Activated T-helper 1 cell treated with anti-CD3 and anti-CD28 coated beads, Interleukin-2, amount 50 U/mL, for 16 hours (primary cell): ENCODE measurements around the gene RBPJ.

Source experiments
- DNase-seq, 2 donors: peaks; one replicate each; pipeline ENCODE4 v3.0.0-alpha.2; 2020; ENCODE audit warnings: low read depth in 1 of 2, low spot score in 1 of 2

RBPJ gene

DNA sequence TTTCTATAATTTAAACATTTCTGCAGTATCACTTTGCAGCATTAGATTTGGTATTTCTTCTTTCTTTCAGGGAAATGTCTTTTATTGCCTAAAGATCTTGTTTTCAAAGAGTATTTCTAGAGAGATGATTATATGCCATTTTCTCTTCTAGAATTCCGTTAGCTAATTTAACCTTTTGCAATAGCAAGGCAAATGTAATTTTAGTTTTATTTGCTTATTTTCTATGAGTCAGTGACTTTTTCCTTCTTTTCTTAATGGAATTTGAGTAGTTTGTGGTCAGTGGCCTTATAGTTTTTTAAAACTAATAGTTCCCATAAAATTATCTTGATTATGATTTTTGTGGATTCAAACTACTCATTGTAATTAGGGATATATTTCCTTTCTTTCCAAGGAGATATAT, 97.3 kb downstream of the RBPJ start:
- no peak for DNase-seq

DNA sequence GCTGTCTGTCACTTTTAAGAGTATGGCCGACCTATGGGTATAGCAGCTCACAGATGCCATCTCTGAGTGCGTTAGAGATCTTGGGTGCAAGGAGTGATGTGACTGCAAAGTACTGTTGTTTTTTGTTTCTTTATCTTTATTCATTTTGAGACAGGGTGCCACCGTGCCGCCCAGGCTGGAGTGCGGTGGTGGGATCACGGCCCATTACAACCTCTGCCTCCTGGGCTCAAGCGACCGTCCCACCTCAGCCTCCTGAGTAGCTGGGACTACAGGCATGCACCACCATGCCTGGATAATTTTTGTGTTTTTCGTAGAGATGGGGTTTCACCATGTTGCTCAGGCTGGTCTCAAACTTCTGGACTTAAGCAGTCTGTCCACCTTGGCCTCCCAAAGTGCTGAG, 98.0 kb downstream of the RBPJ start:
- DNase-seq, result no peak

DNA sequence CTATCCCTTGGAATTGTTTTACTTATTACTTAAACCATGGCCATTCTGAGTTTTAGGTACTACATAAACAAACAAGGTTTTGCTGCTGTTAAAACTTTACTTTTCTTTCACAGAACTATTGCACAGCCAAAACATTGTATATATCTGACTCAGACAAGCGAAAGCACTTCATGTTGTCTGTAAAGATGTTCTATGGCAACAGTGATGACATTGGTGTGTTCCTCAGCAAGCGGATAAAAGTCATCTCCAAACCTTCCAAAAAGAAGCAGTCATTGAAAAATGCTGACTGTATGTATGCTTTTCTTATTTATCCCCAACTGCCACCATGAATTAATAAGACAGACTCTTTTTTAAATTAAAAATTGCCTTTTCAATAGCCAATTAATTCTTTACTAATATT, 99.6 kb downstream of the RBPJ start:
- no peak for DNase-seq

DNA sequence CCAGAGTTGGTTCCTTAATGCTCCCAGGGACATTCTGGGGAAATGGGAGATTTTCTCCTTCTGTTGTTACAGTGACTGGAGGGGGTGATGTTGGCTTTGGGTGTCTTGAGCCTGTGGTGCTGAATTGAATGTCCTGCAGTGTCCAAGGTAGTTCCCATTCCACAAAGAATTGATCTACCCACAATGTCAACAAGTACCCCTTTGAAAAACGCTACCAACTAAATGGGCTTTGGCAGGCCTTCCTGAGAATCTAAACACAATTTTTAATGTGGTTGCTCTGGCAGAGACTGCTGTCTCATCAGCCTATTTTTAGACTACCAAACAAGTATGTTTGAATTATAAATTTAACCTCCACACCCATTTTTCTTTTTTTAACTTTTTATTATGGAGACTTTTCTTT, 100.1 kb downstream of the RBPJ start:
- DNase-seq, result no peak

DNA sequence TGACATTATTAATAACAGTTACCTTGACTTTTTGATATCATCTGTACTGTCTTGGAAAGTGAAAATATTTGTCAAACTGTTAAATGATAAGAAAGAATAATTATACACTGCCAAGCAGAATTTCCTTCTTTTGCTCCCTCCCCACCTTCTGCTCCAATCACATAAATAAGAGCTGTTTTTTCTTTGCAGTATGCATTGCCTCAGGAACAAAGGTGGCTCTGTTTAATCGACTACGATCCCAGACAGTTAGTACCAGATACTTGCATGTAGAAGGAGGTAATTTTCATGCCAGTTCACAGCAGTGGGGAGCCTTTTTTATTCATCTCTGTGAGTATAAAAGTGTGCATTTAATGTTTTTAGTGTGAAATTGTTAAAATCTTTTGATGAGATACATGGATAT, 103.3 kb downstream of the RBPJ start:
- no peak for DNase-seq

DNA sequence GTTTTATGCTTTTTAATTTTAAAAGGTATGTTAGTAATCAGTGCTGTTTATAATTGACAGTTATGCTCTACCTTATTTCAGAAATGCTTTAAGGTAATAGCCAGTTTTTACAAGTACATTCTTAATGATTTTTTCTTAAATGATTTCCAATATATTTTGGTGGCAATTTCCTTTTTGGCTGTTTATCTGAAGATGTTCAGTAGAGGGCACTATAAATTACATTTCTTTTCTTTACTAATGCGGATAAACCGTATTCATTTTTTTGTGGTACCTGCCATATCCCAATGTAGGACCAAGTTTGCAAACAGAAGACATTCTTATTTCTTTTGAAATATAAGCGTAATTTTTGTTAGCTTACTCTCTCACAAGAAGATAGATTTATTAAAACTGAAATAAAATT, 104.0 kb downstream of the RBPJ start:
- DNase-seq, result no peak

DNA sequence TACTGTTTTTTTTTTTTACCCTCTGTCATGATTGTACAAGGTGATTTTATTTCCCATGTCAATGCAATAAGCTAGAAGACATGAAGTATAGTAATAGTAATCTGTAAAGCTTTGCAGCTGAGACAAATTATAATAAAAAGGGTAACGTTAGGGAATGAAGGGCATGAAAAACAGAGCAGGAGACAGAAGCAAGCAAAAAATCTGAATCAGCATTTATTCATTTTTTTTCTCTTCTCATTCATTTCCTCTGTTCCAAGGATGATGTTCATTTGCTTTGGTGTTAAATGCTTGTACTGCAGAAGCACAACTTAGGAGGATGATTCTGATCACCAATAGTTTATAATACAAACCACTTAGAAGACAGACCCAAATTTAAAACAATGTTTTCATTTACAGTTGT, 105.1 kb downstream of the RBPJ start:
- no peak for DNase-seq

DNA sequence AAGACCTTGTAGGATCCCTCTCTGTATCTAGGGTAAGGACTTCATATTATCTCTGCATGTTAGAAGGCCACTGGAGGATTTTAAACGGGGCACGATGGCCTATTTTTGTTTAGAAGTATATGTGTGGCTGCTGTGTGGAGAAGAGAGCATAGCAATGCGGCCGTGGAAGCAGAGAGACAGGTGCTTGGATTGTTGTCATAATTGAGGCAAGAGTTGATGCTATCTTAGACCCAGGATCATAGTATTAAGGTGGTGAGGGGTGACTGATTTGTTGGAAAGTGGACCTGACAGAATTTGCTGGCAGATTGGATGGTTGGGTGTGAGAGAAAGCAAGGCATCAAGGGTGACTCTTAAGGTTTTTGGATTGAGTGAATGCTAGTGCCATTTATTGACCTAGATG, 106.1 kb downstream of the RBPJ start:
- no peak for DNase-seq

DNA sequence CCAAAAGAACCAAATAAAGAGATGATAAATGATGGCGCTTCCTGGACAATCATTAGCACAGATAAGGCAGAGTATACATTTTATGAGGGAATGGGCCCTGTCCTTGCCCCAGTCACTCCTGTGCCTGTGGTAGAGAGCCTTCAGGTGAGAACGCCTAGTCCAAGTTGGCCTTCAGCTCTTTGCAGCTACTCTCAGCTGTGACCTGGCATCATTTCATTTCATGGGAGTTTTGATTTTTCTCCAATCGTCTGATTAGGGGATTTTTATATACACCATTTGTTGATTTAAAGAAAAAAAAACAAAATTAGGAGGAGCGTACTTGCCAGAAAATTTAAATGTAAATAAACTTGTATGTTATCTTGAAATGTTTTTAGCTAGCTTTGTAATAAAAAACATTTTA, 109.1 kb downstream of the RBPJ start:
- DNase-seq, result no peak

DNA sequence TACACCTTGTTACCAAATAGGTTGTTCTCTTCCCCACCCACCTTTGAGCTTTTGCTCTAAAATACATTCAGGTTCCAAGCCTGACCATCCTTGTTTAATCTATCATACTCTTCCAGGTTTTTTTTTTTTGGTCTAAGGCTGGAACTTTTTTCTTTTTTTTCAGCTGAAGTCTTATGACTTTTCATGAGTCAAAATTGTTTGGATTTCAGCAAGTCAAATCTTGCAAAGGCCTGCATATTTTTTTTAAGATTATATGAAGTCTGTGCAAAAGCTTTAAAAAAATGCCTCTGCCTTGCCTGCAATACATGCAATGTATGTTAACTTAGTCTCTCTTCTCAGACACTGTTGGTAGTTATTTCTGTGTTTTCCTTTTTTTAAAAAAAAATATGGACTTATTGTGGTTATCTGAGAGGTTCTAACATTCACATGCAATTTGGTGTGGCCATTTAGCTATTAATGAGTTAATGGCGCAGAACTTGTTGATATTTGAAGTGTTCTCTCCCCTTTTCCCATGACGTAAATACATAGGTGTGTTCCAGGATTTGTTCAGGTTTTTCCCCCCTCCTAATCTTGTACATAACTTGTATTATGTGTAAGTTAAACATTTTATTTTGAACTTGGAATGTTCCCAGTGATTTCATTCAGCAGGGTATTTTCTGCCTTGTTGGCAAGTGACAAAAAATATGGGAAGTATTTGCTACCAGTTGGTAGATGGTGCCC, 110.8 kb downstream of the RBPJ start:
- DNase-seq, result no peak

DNA sequence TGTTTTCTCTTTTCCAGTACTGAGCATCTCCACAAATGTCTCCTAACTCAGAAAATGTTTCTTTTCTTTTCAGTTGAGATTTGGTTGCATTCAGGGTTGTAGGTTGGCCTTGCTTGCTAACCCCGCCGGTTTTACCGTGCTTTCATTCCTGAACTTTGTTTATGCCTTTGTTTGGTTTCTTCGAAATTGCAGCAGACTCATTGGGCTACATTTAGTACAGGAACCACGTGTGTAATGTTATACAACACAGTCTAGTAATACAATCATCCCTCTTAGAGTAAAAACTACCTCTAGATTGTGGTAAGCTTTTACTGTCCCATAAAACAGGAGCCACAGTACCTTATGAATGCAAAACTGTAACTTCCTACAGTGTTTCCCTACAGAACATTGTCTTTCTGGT, 111.6 kb downstream of the RBPJ start:
- DNase-seq, result no peak

DNA sequence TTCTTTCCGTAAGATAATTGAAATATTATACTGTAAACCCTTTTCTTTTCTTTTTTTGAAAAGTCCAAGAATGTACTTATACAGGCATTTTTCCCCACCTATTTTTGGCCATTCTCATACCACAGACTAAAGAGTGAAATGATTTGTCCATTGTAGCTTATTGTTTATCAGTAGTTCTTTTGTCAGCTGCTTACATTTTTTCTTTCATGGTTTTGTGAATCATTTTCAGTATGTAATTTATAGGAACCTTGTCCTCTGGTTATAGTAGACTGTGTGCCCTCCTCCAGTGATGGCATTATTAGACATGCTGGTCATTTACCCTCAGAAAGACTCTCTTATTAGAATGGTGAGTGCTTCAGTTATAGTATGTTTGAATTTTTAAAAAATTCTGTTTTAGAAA, 112.7 kb downstream of the RBPJ start:
- no peak for DNase-seq

DNA sequence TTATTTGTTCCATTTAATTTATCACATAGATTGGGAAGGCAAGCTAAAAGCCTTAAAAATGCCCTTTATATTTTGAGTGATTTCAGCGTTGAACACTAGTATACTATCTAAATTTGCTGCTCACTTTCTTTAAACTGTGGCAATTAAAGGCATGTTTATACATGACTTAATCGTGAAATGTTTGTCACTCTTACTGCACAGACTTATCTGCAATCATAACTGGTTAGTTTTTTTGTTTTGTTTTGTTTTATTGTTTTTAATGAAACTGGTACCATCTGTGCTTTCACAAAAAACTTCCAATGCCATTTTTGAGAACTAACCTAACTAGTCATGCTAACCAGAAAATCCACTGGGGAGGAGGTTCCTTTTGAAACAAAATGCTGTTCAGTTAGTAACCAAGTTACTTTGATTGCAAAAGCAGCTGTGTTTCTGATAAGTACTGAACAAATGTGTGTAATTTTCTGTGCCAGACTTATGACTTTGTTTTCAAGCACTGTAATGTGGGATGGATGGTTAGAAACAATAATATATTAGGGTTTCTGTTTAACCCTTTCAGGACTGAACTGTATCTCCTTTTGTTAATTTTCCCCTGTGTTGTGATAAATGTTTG, 113.3 kb downstream of the RBPJ start:
- DNase-seq, result no peak

DNA sequence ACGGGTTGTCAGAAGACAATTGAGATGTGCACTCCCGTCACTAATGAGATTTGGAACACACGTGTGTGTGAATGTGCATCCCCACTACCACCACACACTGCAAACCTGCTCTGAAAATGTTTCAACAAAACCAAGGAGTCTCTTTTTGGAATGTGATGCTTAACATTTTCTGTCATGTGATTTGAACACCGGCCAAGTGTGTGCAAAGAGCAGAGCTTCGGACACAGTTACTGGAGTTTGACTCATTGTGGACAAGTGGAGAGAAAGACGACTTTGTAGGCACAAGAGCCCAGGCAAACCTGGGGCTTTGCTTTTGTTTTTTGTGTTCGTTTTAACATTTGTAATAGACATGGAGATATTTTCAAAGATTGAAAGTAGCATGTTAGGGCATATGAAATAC, 120.3 kb downstream of the RBPJ start:
- no peak for DNase-seq

DNA sequence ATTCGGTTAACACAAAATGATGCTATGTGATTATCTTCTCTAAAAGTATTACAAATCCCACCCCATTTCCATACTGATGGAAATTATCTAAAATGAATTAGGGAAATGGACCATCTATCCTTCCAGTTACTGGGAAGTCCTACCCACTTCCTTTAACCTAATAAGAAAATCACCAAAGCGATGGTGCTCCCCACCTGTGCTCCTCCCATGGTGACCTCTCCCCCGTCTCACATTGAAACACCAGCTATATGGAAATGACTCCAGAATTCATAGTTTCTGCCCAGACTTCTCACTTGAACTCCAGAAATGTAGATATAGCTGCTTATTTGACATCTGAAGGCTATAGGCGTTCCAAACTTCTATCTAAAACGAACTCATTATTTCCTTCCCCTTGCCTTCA, 121.0 kb downstream of the RBPJ start:
- DNase-seq, result no peak

DNA sequence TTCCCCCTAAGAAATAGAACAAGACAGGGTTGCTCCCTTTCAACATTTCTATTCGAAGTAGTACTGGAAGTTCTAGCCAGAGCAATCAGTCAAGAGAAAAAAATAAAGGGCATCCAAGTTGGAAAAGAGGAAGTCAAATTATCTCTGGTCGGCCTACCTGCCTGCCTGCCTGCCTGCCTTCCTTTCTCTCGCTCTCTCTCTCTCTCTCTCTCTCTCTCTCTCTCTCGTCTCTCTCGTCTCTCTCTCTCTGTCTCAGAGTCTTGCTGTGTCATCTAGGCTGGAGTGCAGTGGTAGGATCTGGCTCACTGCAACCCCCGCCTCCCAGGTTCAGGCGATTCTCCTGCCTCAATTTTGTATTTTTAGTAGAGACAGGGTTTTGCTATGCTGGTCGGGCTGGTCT, 126.6 kb downstream of the RBPJ start:
- DNase-seq, result no peak

DNA sequence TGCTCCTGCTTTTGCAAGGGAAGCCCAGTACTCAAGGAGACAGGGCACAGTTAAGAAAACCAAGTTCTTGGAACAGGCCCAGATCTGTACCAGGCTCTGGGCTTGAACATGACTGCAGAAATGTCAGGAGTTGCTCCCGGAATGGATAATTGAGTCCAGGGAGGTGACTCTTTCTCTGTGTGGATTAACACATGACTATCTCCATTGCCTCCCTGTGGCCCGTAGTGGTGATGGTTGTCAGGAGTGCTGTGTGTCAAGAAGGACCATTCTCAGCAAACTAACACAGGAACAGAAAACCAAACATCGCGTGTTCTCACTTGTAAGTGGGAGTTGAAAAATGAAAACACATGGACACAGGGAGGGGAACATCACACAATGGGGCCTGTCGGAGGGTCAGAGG, 129.6 kb downstream of the RBPJ start:
- no peak for DNase-seq

DNA sequence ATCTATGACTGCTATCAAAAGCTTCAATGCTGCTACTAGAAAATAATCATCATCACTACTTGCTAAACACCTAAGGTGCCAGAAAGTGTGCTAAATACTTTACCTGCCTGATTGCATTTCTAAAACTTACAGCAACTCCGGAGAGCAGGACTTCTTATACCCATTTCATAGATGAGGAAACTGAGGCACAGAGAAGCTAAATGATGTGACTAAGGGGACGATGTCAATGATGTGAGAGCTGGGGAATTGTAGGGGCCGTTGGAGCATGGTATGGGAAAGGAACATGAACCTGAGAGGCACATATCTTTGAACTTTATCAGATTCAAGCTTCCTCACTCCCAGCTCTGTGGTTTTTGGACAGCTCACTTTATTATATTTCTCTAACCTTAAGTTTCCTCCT, 130.8 kb downstream of the RBPJ start:
- DNase-seq, result no peak

DNA sequence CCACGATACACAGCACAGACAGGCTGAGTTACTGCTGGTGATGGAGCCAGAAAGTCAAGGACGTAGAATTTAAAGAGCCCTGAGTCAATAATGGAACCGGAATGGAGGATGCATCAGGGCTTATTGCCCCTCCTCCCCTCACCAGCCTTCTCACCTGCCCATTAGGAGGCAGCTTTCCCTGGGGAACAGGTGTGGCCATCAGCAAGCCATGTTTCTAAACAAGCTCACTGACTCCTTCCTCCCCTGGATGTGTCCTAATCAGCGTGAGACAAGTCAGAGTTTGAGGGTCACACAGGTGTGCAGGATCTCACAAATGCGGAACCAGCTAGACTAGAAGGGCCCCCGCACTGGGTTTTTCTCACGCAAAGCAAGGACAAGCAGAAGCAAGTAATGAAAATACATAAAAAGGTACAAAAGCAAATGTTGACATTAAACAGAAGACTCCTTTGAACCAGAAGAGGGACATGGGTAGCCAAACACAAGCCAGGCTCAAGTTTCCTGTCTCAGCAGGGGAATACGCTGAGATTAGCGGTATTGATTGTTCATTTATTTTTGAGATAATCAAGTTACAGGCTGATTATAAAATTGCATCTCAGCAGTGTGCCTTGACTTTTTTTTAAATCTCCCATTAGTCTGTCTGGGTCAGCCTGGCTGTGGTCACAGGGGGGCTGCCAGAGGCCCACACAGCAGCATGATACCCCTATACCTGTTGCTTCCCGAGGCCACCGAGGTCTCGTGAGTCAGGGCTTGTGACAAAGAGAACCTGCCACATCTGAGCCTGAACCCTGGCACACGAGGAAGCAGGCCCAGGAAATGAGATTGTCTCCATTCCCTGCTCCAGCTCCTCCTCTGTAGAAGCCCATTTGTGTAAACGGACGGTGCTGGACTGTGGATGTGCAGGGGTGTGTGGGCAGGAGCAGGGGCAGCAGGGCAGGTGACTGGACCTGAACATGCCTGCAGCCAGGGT, 132.0 kb downstream of the RBPJ start:
- no peak for DNase-seq

DNA sequence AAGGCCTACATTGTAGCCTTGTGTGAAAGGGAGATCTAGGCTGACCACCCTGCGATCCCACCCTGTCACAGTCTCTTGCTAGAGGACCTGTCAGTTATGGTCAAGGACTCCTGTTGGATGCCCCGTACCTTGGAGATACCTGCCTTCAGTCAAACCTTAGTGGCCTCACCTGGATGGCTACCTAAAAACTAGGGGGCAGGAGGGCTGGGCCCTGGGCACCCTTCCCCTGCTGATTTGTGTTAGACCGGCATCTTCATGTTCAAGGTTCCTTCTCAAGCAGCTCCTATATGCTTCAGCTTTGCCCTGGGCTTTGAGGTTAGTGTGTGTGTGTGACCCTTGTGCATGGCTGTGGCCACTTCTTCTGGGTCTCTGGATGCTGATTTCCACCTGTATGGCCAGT, 134.1 kb downstream of the RBPJ start:
- DNase-seq, result no peak

DNA sequence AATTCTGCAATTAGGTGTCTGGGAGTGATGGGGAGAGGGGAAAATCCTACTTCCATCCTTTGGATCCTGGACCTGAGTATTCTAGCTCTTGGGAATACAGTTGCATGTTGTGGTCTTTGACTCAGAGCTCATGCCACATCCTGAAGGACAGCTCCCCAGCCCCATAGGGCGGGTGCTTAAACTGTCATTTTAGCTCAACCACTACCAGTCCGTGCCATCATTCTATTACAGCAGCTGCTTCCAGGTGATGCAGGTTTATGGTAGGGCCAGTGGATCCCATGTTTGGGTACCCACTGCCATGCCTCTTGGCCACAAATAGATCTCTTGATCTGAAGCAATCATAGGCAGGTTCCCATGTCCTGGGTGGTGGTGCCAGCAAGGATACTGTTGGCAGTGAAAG, 134.8 kb downstream of the RBPJ start:
- no peak for DNase-seq

DNA sequence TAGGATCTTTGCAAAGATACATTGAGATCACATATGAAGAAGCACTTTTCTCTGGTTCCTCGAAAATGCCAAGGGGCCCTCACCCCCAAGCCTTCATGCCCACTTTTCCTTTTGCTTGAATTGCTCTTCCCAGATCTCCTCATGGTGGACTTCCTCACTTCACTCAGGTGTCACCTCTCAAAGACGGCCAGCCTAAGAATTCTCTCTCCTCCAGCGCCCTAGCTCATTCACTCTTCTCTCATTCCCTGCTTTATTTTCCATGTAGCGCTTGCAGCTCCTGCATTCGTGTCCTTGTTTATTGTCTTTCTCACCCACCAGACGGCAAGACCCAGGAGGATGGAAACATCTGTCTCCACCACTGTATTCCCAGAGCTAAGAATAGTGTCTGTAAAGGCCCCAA, 136.6 kb downstream of the RBPJ start:
- no peak for DNase-seq
